ENCODE results near the gene RNF187.

Gene RNF187

GRCh38 chr1:228471154-228471761 lies 15.9 kb upstream of the RNF187 start:
- H3F3A ChIP-seq (ENCODE audit: low read depth): no peaks in the 10 kb centered on the region
- H3K27me3 ChIP-seq (ENCODE audit: insufficient read depth, low read length, poor library complexity, severe bottlenecking): no peaks in the 10 kb centered on the region
- no peaks in the 10 kb centered on the region for H3K36me3 ChIP-seq (ENCODE audit: insufficient read depth, low read length)
- TF ChIP-seq CTCF (conservative IDR thresholded peaks at IDR 0.05; ENCODE audit: low read length) (no peak), EZH2phosphoT487 (IDR thresholded peaks at IDR 0.05; ENCODE audit: borderline replicate concordance) (no peak)
- no peaks in the 10 kb centered on the region for H3K9me2 ChIP-seq (replicated peaks; ENCODE audit: low read depth, low read length)
- peaks cover 30% of the 10 kb centered on the region for H3K4me1 ChIP-seq (ENCODE audit: insufficient read depth, low read length, poor library complexity, severe bottlenecking)
- H2AFZ ChIP-seq (ENCODE audit: low read length): no peak overlapping the region
- no peaks in the 10 kb centered on the region for H3K9me3 ChIP-seq (ENCODE audit: insufficient read depth, low read depth, low read length)
- H3K4me2 ChIP-seq (ENCODE audit: low read depth, low read length, poor library complexity, severe bottlenecking): no peak overlapping the region
- H4K20me1 ChIP-seq (ENCODE audit: insufficient read depth, low read length, poor library complexity, severe bottlenecking): no peaks in the 10 kb centered on the region
- no peaks in the 10 kb centered on the region for H3K79me2 ChIP-seq (ENCODE audit: insufficient read depth, low read length)
- H3K9ac ChIP-seq (ENCODE audit: low read depth, low read length, poor library complexity, severe bottlenecking): no peak overlapping the region
- H3K4me3 ChIP-seq (ENCODE audit: low read length, poor library complexity, severe bottlenecking): no peak overlapping the region

GRCh38 chr1:228471762-228472398 lies 15.3 kb upstream of the RNF187 start:
- H2AFZ ChIP-seq (ENCODE audit: low read length): peak overlapping the region; percentile 62; the same call in 1 of the 2 replicates
- no peaks in the 10 kb centered on the region for H3K27me3 ChIP-seq (ENCODE audit: insufficient read depth, low read length, poor library complexity, severe bottlenecking)
- H3K9ac ChIP-seq (ENCODE audit: low read depth, low read length, poor library complexity, severe bottlenecking): peak overlapping the region; percentile 5
- H3K4me2 ChIP-seq (ENCODE audit: low read depth, low read length, poor library complexity, severe bottlenecking): peak overlapping the region; percentile 38
- no peaks in the 10 kb centered on the region for H4K20me1 ChIP-seq (ENCODE audit: insufficient read depth, low read length, poor library complexity, severe bottlenecking)
- H3K9me2 ChIP-seq (replicated peaks; ENCODE audit: low read depth, low read length): no peaks in the 10 kb centered on the region
- peak; percentile 90 for TF ChIP-seq CTCF (conservative IDR thresholded peaks at IDR 0.05; ENCODE audit: low read length)
- no peak for TF ChIP-seq EZH2phosphoT487 (IDR thresholded peaks at IDR 0.05; ENCODE audit: borderline replicate concordance)
- H3K36me3 ChIP-seq (ENCODE audit: insufficient read depth, low read length): no peaks in the 10 kb centered on the region
- H3K9me3 ChIP-seq (ENCODE audit: insufficient read depth, low read depth, low read length): no peaks in the 10 kb centered on the region
- H3K4me1 ChIP-seq (ENCODE audit: insufficient read depth, low read length, poor library complexity, severe bottlenecking): peaks cover 36% of the 10 kb centered on the region
- no peak overlapping the region for H3K4me3 ChIP-seq (ENCODE audit: low read length, poor library complexity, severe bottlenecking)
- H3K79me2 ChIP-seq (ENCODE audit: insufficient read depth, low read length): no peaks in the 10 kb centered on the region
- no peaks in the 10 kb centered on the region for H3F3A ChIP-seq (ENCODE audit: low read depth)

- no peaks in the 10 kb centered on the region for H3K27me3 ChIP-seq (ENCODE audit: insufficient read depth, low read length, poor library complexity, severe bottlenecking)
- no peaks in the 10 kb centered on the region for H4K20me1 ChIP-seq (ENCODE audit: insufficient read depth, low read length, poor library complexity, severe bottlenecking)
- no peaks in the 10 kb centered on the region for H3K9me2 ChIP-seq (replicated peaks; ENCODE audit: low read depth, low read length)
- H3K4me2 ChIP-seq (ENCODE audit: low read depth, low read length, poor library complexity, severe bottlenecking): peak overlapping the region; percentile 38
- H3K9ac ChIP-seq (ENCODE audit: low read depth, low read length, poor library complexity, severe bottlenecking): peak overlapping the region; percentile 5
- peaks cover 43% of the 10 kb centered on the region for H3K4me1 ChIP-seq (ENCODE audit: insufficient read depth, low read length, poor library complexity, severe bottlenecking)
- H3K9me3 ChIP-seq (ENCODE audit: insufficient read depth, low read depth, low read length): no peaks in the 10 kb centered on the region
- TF ChIP-seq CTCF (conservative IDR thresholded peaks at IDR 0.05; ENCODE audit: low read length): no peak
- no peak for TF ChIP-seq EZH2phosphoT487 (IDR thresholded peaks at IDR 0.05; ENCODE audit: borderline replicate concordance)
- H3K4me3 ChIP-seq (ENCODE audit: low read length, poor library complexity, severe bottlenecking): no peak overlapping the region
- no peaks in the 10 kb centered on the region for H3F3A ChIP-seq (ENCODE audit: low read depth)
- H2AFZ ChIP-seq (ENCODE audit: low read length): peak overlapping the region; percentile 62
- H3K36me3 ChIP-seq (ENCODE audit: insufficient read depth, low read length): no peaks in the 10 kb centered on the region
- no peaks in the 10 kb centered on the region for H3K79me2 ChIP-seq (ENCODE audit: insufficient read depth, low read length)
Measured at GRCh38 chr1:228472655-228473054, 14.5 kb upstream of the RNF187 start.
